ENCODE data around the gene SUMO3. TPM values are rescaled to one million over a fixed set of nuclear protein-coding genes. Genes with fewer than 3 reads are reported as not detected.

SUMO3 gene
- total and polyA plus RNA-seq, 2 of the 4 experiments (the other 2 are of a cell fraction): 64.9 to 101 TPM

DNA sequence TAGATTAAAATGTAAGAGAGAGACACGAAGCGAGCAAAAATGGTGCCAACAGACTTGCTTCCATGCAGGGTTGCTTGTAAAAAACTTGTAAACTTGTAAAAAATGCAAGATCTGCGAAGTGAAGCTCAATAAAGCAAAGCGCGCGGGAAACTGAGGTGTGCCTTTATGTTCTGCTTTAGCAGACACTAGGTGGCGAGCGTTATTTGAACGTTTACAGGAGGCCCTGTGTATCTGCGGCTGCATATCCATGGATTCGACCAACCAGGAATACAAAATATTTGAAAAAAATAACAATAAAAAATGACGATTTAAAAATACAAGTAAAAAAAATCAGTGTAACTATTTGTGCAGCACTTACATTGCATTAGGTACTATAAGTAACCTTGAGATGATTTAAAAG is 17.8 kb downstream of the SUMO3 start:
- H4K5ac ChIP-seq (ENCODE audit: low read depth, low read length): no peak overlapping the region
- H2BK15ac ChIP-seq (ENCODE audit: low read depth, low read length): no peak overlapping the region
- no peak overlapping the region for H4K8ac ChIP-seq (ENCODE audit: low read depth in 2 of 2, low read length in 2 of 2)
- H2BK20ac ChIP-seq (ENCODE audit: low read depth, low read length): no peak overlapping the region
- TF ChIP-seq, protein P1, sequence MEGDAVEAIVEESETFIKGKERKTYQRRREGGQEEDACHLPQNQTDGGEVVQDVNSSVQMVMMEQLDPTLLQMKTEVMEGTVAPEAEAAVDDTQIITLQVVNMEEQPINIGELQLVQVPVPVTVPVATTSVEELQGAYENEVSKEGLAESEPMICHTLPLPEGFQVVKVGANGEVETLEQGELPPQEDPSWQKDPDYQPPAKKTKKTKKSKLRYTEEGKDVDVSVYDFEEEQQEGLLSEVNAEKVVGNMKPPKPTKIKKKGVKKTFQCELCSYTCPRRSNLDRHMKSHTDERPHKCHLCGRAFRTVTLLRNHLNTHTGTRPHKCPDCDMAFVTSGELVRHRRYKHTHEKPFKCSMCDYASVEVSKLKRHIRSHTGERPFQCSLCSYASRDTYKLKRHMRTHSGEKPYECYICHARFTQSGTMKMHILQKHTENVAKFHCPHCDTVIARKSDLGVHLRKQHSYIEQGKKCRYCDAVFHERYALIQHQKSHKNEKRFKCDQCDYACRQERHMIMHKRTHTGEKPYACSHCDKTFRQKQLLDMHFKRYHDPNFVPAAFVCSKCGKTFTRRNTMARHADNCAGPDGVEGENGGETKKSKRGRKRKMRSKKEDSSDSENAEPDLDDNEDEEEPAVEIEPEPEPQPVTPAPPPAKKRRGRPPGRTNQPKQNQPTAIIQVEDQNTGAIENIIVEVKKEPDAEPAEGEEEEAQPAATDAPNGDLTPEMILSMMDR (conservative IDR thresholded peaks at IDR 0.05; ENCODE audit: low read depth, low read length): peak; percentile 40
- TF ChIP-seq MAFK (IDR thresholded peaks at IDR 0.05; ENCODE audit: low read depth, low read length) (no peak), RAD21 (IDR thresholded peaks at IDR 0.05; ENCODE audit: low read length) (peak; percentile 46), NFE2L2 (IDR thresholded peaks at IDR 0.05; ENCODE audit: low read depth, low read length) (no peak), SMC3 (IDR thresholded peaks at IDR 0.05; ENCODE audit: low read depth, low read length) (peak; percentile 39; the same call in 1 of the 2 replicates), MXI1 (IDR thresholded peaks at IDR 0.05; ENCODE audit: borderline replicate concordance, low read depth, low read length) (no peak), BHLHE40 (IDR thresholded peaks at IDR 0.05; ENCODE audit: low read depth, low read length) (no peak)
- BruUV-seq (replicated peaks): TSS peak; percentile 12
- DNase-seq (peak; percentile 59), ATAC-seq (ENCODE audit: low read depth) (no peak)
- no peak overlapping the region for H3K27ac ChIP-seq (ENCODE audit: insufficient read depth, low read length)
- no peak overlapping the region for H3K56ac ChIP-seq (ENCODE audit: extremely low read depth, insufficient read depth, low read length)
- H3K4me1 ChIP-seq (ENCODE audit: control insufficient read depth, insufficient read depth, low read length): peaks cover 3% of the 10 kb centered on the region; the same call in 1 of the 2 replicates
- no peak overlapping the region for H3K23ac ChIP-seq (ENCODE audit: low read depth, low read length)
- no peak overlapping the region for H3K4me3 ChIP-seq (ENCODE audit: insufficient read depth, low read depth, low read length)
- H3K4ac ChIP-seq (ENCODE audit: low read depth, low read length): no peak overlapping the region
- H3K18ac ChIP-seq (ENCODE audit: low read depth, low read length): no peak overlapping the region
- no peaks in the 10 kb centered on the region for H3K27me3 ChIP-seq (ENCODE audit: control insufficient read depth, insufficient read depth, low read length)
- in situ Hi-C loops (cut with MboI; ENCODE audit: low sequenced_read_pairs) (loop anchor here (25.0 kb wide), 1 partner anchor 312 kb away; no protein-coding TSS in a partner anchor), dilution Hi-C loops (cut with HindIII; ENCODE audit: low sequenced_read_pairs, unreplicated experiment) (no loop called here), intact Hi-C loops (cut with micrococcal nuclease) (loop anchor here (2.0 to 10.0 kb wide), 3 partner anchors 72 to 335 kb away; partner anchors contain the start of gene PTTG1IP)
- H3K14ac ChIP-seq (replicated peaks; ENCODE audit: low read depth, low read length): no peak overlapping the region
- no peak overlapping the region for H2AK5ac ChIP-seq (ENCODE audit: low read depth, low read length)
- H2BK5ac ChIP-seq (ENCODE audit: low read depth, low read length, poor library complexity, severe bottlenecking): no peak overlapping the region
- no peak overlapping the region; the same call in 1 of the 2 replicates for H3K4me2 ChIP-seq (ENCODE audit: low read depth, low read length)
- no CpG with 5 or more reads among the region's 12 CpGs for WGBS, 2 experiments (ENCODE audit: extremely low coverage in 2 of 2, insufficient read length in 1 of 2)
- peaks cover 51% of the 10 kb centered on the region for H4K20me1 ChIP-seq (ENCODE audit: insufficient read depth, low read length)
- no peaks in the 10 kb centered on the region for H3K9me3 ChIP-seq (ENCODE audit: control insufficient read depth, insufficient read depth, low read length)
- H4K91ac ChIP-seq (ENCODE audit: insufficient read depth, low read depth, low read length): no peak overlapping the region
- peaks cover 43 to 85% of the 10 kb centered on the region in 2 experiments for H3K79me1 ChIP-seq (ENCODE audit: low read depth in 1 of 2, low read length in 2 of 2)
- H3K36me3 ChIP-seq (ENCODE audit: control insufficient read depth, insufficient read depth, low read length): peaks cover 17% of the 10 kb centered on the region
- H2AFZ ChIP-seq (replicated peaks; ENCODE audit: low read length, poor library complexity): no peak overlapping the region
- no peak overlapping the region for H3K9ac ChIP-seq (ENCODE audit: low read depth, low read length)
- H3K9me1 ChIP-seq (ENCODE audit: insufficient read depth, low read length): peaks cover 7% of the 10 kb centered on the region; the same call in 1 of the 2 replicates
- H2AK9ac ChIP-seq (replicated peaks; ENCODE audit: low read depth, low read length, poor library complexity): no peak overlapping the region
- H2BK120ac ChIP-seq (ENCODE audit: low read depth, low read length): no peak overlapping the region
- CTCF ChIA-PET: interaction anchor here (1.0 kb wide), 1 partner anchor 10 kb away, joined by 4 read pairs; no protein-coding TSS in a partner anchor
- POLR2A ChIA-PET (ENCODE audit: unreplicated experiment): no interaction called here

Measured in IMR-90 (cell line).